MCF 10A (cell line): Measurements from ENCODE around the gene TUSC2. TPM values are rescaled to one million over a fixed set of nuclear protein-coding genes. Genes with fewer than 3 reads are reported as not detected.
A peak's percentile ranks its signal among the peaks of the same experiment; 100 is the strongest.

Experiments
- BruUV-seq: library from RNA; stranded (reverse); fragments of 400-500 nt; replicated peaks from 2 replicates; lab custom pipeline; 2021; lab: Mats Ljungman, UMichigan
- CTCF ChIA-PET: fragments of 300-600 bp; sonication (Branson Sonifier 250); formaldehyde crosslinking; extraction: SDS; loops from one replicate; lab custom pipeline; 2021; ENCODE audit warnings: antibody characterized with exemption, inconsistent platforms; lab: Yijun Ruan, JAX
- POLR2A ChIA-PET: fragments of 300-600, 350-650 bp; sonication (Branson Sonifier 250); formaldehyde crosslinking; extraction: SDS; loops from one replicate; lab custom pipeline; 2020; ENCODE audit warnings: antibody characterized with exemption, inconsistent platforms; lab: Yijun Ruan, JAX
- DNase-seq: peaks from one replicate; pipeline ENCODE4 v3.0.0-alpha.2; 2018; ENCODE audit not compliant: unreplicated experiment
- H3K27ac Mint-ChIP-seq: one replicate; pipeline ENCODE4 v1.8.0; 2022; ENCODE audit warnings: mild to moderate bottlenecking, low read depth, mixed read lengths; ENCODE audit not compliant: unreplicated experiment
- H3K27me3 Mint-ChIP-seq: one replicate; pipeline ENCODE4 v1.8.0; 2022; ENCODE audit warnings: mixed read lengths; ENCODE audit not compliant: insufficient read depth, unreplicated experiment
- H3K36me3 Mint-ChIP-seq: one replicate; pipeline ENCODE4 v1.8.0; 2022; ENCODE audit warnings: mild to moderate bottlenecking, moderate library complexity, mixed read lengths; ENCODE audit not compliant: insufficient read depth, unreplicated experiment
- H3K4me1 Mint-ChIP-seq: one replicate; pipeline ENCODE4 v1.8.0; 2022; ENCODE audit warnings: mixed read lengths; ENCODE audit not compliant: insufficient read depth, unreplicated experiment
- H3K4me3 Mint-ChIP-seq: one replicate; pipeline ENCODE4 v1.8.0; 2022; ENCODE audit warnings: mild to moderate bottlenecking, moderate library complexity, mixed read lengths; ENCODE audit not compliant: unreplicated experiment
- H3K9me3 Mint-ChIP-seq: one replicate; pipeline ENCODE4 v1.8.0; 2022; ENCODE audit warnings: mixed read lengths; ENCODE audit not compliant: unreplicated experiment
- intact Hi-C: fragments of 100-400 bp; cut with micrococcal nuclease; formaldehyde crosslinking; loops from 2 replicates; pipeline ENCODE4 v1.14.1; 2022
- total RNA-seq: library from RNA; stranded (reverse); gene quantifications from 2 replicates; pipeline ENCODE4 v1.2.3, GENCODE V29; 2022
- TF ChIP-seq, protein P1 (sequence below): fragments of 200-600 bp; IDR thresholded peaks from one replicate; pipeline ENCODE4 v1.8.0; 2022; ENCODE audit warnings: antibody characterized with exemption, mild to moderate bottlenecking; ENCODE audit not compliant: unreplicated experiment

TUSC2 gene
- total RNA-seq, 1 experiment from 2014 or later = 14.5 TPM

GRCh38 chr3:50354186-50354764 is 26.3 kb upstream of the TUSC2 start:
- peaks cover 43% of the 10 kb centered on the region for H3K36me3 Mint-ChIP-seq
- TF ChIP-seq, protein P1, sequence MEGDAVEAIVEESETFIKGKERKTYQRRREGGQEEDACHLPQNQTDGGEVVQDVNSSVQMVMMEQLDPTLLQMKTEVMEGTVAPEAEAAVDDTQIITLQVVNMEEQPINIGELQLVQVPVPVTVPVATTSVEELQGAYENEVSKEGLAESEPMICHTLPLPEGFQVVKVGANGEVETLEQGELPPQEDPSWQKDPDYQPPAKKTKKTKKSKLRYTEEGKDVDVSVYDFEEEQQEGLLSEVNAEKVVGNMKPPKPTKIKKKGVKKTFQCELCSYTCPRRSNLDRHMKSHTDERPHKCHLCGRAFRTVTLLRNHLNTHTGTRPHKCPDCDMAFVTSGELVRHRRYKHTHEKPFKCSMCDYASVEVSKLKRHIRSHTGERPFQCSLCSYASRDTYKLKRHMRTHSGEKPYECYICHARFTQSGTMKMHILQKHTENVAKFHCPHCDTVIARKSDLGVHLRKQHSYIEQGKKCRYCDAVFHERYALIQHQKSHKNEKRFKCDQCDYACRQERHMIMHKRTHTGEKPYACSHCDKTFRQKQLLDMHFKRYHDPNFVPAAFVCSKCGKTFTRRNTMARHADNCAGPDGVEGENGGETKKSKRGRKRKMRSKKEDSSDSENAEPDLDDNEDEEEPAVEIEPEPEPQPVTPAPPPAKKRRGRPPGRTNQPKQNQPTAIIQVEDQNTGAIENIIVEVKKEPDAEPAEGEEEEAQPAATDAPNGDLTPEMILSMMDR = no peak
- no peak for DNase-seq
- intact Hi-C loops = no loop called here
- ChIA-PET CTCF (interaction anchor here (0.5 to 1.4 kb wide), 7 partner anchors 9 to 1316 kb away, joined by 3 to 9 read pairs (median 3); partner anchors contain the start of genes HYAL2, HYAL3, NAA80 and ZMYND10), POLR2A (interaction anchor here (1.5 kb wide), 1 partner anchor 62 kb away, joined by 3 read pairs; the partner anchor contains the start of gene IFRD2)
- BruUV-seq = no TSS peak
- no peaks in the 10 kb centered on the region for H3K9me3 Mint-ChIP-seq
- H3K4me1 Mint-ChIP-seq = peaks cover 25% of the 10 kb centered on the region
- H3K27me3 Mint-ChIP-seq = no peaks in the 10 kb centered on the region
- H3K27ac Mint-ChIP-seq = no peak overlapping the region
- H3K4me3 Mint-ChIP-seq = no peak overlapping the region

GRCh38 chr3:50353245-50354004 is 25.4 kb upstream of the TUSC2 start:
- Mint-ChIP-seq H3K4me3 (peak overlapping the region; percentile 28), H3K36me3 (peaks cover 46% of the 10 kb centered on the region), H3K9me3 (no peaks in the 10 kb centered on the region), H3K27me3 (no peaks in the 10 kb centered on the region), H3K27ac (no peak overlapping the region), H3K4me1 (peaks cover 25% of the 10 kb centered on the region)
- DNase-seq = no peak
- ChIA-PET POLR2A (interaction anchor here (1.7 to 3.6 kb wide), 2 partner anchors 17 to 25 kb away, joined by 14 read pairs; partner anchors contain the start of gene TUSC2), CTCF (interaction anchor here (0.6 to 1.5 kb wide), 10 partner anchors 15 to 1316 kb away, joined by 3 to 15 read pairs (median 3); partner anchors contain the start of genes HYAL2, HYAL3 and NAA80)
- intact Hi-C loops = no loop called here
- TF ChIP-seq, protein P1 = no peak
- BruUV-seq = no TSS peak

- Mint-ChIP-seq H3K4me3 (peak overlapping the region; percentile 28), H3K4me1 (peaks cover 25% of the 10 kb centered on the region), H3K27ac (no peak overlapping the region), H3K36me3 (peaks cover 52% of the 10 kb centered on the region), H3K27me3 (no peaks in the 10 kb centered on the region), H3K9me3 (no peaks in the 10 kb centered on the region)
- intact Hi-C loops = no loop called here
- DNase-seq = no peak
- CTCF ChIA-PET = interaction anchor here (0.6 to 1.5 kb wide), 6 partner anchors 15 to 1149 kb away, joined by 3 to 15 read pairs (median 4); no protein-coding TSS in a partner anchor
- BruUV-seq = no TSS peak
- TF ChIP-seq, protein P1 = peak; percentile 19
- POLR2A ChIA-PET = interaction anchor here (1.7 to 3.6 kb wide), 2 partner anchors 16 to 24 kb away, joined by 14 read pairs; partner anchors contain the start of gene TUSC2
These were observed 24.8 kb upstream of the TUSC2 start for GRCh38 chr3:50352781-50353180.

- Mint-ChIP-seq H3K27ac (peak overlapping the region; percentile 95), H3K9me3 (no peaks in the 10 kb centered on the region), H3K36me3 (peaks cover 56% of the 10 kb centered on the region), H3K27me3 (no peaks in the 10 kb centered on the region), H3K4me1 (peaks cover 22% of the 10 kb centered on the region), H3K4me3 (peak overlapping the region; percentile 87)
- TF ChIP-seq, protein P1 = no peak
- ChIA-PET POLR2A (interaction anchor here (0.8 to 5.2 kb wide), 13 partner anchors 9 to 1321 kb away, joined by 3 to 79 read pairs (median 4); partner anchors contain the start of genes HEMK1, IFRD2, MAPKAPK3 and RASSF1), CTCF (interaction anchor here (0.7 to 5.8 kb wide), 3 partner anchors 8 to 264 kb away, joined by 3 to 46 read pairs (median 3); no protein-coding TSS in a partner anchor)
- TSS peak; percentile 63 for BruUV-seq
- DNase-seq = no peak
- intact Hi-C loops = no loop called here
These were observed 23.3 kb upstream of the TUSC2 start for GRCh38 chr3:50351323-50351697.
